Activated CD4-positive, CD25-positive, alpha-beta regulatory T cell treated with anti-CD3 and anti-CD28 coated beads, Interleukin-2, amount 50 U/mL, for 72 hours (primary cell): ENCODE results near the gene PRDM7.
"Not testable (repeated sequence)": the region's sequence is repeated elsewhere in the genome, so short reads cannot be mapped to it uniquely, and the experiment has no call there.

Experiments used
- DNase-seq: peaks from one replicate; pipeline ENCODE4 v3.0.0; 2021

The PRDM7 gene

DNA sequence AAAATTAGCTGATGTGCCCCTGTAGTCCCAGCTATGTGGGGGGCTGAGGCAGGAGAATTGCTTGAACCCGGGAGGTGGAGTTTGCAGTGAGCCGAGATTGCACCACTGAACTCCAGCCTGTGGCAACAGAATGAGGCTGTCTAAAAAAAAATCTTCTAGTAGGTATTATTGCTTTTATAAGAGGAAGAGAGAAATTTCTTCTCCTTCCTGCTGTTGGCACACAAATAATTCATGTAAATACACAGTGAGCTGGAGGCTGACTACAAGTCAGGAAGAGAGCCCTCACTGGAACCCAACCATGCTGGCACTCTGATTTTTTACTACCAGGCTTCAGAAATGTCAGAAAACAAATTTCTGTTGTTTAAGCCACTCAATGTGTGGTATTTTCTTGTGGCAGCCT, 6.7 kb downstream of the PRDM7 start:
- DNase-seq = no peak

- DNase-seq = no peak
Observed at GRCh38 chr16:90061437-90061836, 15.7 kb downstream of the PRDM7 start.

GRCh38 chr16:90057738-90058173, 19.4 kb downstream of the PRDM7 start:
- DNase-seq = no peak

- not testable (repeated sequence) for DNase-seq
Observed at GRCh38 chr16:90056521-90056920, 20.6 kb downstream of the PRDM7 start.

DNA sequence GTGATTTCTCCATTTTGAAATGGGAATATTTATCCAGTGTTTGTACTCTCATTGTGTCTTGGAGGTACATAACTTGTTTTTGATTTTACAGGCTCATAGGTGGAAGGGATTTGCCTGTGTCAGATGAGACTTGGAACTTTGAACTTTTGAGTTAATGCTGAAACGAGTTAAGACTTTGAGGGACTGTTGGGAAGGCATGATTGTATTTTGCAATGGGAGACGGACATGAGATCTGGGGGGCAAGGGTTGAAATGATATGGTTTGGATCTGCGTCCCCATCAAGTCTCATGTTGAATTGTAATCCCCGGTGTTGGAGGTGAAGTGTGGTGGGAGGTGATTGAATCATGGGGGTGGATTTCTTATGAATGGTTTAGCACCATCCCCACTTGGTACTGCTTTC, 21.8 kb downstream of the PRDM7 start:
- no peak for DNase-seq

DNA sequence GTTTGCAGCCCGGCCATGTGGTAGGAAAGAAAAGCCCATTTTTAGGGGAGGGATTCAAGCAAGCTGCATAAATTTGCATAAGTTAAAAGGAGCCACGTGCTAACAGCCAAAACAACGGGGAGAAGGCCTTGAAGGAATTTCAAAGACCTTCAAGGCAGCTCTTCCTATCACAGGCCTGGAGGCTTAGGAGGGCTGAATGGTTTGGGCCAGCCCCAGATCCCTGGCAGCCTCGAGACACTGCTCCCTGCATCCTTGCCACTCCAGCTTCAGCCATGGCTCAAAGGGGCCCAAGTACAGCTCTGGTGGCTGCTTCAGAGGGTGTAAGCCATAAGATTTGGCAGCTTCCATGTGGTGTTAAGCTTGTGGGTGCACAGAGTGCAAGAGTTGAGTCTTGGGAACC, 22.6 kb downstream of the PRDM7 start:
- no peak for DNase-seq

GRCh38 chr16:90053902-90054500, 23.1 kb downstream of the PRDM7 start:
- DNase-seq = no peak

DNA sequence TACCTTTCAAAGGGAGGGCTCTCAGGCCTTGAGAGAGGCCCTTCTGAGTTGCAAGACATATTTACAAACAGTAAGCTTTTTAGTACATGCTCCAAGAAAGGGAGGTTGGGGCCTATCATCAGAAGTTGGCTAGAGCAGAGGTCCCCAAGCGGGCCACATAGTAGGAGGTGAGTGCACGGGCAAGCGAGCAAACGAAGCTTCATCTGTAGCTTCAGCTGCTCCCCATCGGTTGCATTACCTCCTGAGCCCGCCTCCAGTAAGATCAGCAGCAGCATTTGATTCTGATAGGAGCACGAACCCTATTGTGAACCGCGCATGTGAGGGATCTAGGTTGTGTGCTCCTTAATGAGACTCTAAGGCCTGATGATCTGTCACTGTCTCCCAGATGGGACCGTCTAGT, 26.2 kb downstream of the PRDM7 start:
- no peak for DNase-seq

DNA sequence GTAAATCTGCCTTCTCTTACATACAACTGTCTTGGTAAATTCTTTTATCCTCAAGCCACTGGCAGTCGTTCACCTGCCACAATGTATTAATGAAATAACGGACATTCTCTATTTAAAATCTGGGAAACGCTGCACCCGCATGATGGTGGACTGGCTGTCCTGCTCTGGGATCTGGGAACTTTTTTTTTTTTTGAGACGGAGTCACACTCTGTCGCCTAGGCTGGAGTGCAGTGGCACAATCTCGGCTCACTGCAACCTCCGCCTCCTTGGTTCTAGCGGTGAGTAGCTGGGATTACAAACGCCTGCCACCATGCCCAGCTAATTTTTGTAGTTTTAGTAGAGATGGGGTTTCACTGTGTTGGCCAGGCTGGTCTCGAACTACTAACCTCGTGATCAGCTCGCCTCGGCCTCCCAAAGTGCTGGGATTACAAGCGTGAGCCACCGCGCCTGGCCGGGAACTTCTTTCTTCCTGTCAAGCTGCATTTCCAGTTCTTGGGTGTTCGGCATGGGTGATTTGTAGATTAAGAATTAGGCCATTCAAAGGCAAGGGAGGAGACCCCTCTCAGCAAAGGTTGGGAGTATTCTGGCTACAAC, 28.3 kb downstream of the PRDM7 start:
- no peak for DNase-seq

DNA sequence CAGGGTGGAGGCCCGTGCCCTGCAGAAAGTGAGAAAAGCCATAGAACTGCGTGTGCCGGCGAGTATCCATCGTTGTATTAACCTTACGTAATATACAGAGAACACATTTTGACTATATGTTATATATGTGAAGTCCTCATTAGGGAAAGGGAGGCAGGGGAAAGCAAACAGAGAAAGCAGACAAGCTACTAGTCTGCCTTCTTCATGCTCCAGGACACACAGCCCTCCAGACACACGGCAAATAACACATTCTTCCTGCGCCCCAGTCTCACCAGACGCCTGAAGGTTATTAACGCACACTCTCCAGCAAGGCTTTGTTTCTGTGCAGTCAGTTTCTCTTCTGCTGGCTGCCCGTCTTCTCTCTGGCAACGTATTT, 28.8 kb downstream of the PRDM7 start:
- DNase-seq = no peak

DNA sequence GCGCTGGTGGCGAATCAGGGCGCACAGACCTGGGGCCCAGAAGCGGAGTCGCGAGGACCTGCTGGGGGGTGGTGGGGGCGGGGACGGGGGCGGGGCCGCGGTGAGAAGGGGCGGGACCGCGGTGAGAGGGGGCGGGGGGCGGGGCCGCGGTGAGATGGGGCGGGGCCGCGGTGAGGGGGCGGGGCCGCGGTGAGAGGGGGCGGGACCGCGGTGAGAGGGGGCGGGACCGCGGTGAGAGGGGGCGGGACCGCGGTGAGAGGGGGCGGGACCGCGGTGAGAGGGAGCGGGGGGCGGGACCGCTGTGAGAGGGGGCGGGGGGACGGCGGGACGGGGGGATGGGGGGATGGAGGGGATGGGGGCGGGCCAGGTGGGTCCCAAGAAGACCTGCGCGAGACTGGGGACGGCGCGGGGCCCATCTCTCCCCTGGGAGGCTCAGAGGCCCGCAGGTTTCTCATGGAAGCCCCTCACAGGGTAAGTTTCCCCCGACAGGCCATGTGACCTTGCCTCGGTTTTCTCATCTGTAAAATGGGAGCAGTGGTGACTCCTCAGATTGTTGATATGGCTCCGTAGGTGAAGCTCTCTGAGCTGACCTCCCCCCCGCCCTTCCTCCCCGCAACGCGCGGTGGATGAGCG, 29.3 kb downstream of the PRDM7 start:
- DNase-seq = no peak

DNA sequence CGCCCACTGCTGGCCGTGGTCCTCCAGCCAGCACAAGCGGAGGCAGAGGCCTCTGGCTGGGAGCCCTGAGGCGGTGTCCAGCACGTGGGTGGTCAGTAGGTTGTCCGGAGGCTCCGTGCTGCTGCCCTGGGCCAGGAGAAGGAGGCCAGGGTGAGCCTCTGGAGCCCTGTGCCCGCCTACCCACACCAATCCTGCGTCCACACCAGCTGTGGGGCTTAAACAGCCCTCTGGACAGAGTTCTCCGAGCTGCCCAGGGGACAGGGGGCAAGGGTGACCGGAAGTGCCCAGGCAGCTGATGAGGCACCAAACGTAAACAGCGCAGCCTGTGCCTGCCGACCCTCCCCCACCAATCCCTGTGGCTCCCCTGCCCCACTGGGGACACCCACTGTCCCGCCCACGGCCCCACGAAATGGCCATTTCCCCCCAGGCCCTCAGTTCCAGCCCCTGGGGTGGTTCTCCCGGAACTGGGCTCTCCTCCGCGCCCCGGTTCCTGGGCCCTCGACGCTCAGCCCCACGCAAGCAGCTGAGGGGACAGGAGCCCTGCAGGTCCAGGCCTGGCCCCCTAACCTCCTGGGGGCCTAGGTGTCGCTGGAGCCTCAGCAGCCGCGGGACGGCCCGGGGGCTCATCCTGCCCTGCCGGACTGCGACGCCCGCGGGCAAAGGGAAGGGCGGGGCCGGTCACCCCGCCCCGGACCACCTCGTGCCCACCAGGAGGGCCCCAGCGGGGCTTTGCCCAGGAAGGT, 30.0 kb downstream of the PRDM7 start:
- no peak for DNase-seq

- DNase-seq = no peak
Observed at GRCh38 chr16:90046122-90046970, 30.8 kb downstream of the PRDM7 start.

DNA sequence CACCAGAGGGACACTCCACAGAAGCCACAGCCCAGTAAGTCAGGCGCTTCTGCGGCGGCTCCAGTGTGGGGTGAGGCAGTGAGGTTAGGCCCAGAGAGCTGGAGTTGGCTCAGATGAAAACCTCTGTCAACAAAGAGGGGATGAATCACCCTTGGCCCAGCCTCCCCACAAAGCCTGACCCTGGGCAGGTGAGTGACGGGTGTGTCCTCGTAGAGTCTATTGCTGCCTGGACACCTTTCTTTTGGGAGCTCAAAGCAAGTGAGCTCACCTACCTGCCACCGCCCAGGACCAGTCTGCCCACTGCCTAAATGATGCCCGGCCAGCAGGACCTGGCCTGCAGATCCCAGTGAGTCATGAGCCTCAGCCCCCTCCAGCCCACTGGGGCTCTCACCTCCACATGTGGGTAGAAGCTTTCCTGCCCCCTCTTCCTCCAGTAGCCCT, 33.0 kb downstream of the PRDM7 start:
- DNase-seq = no peak

- no peak for DNase-seq
Observed at GRCh38 chr16:90043526-90043925, 33.6 kb downstream of the PRDM7 start.

DNA sequence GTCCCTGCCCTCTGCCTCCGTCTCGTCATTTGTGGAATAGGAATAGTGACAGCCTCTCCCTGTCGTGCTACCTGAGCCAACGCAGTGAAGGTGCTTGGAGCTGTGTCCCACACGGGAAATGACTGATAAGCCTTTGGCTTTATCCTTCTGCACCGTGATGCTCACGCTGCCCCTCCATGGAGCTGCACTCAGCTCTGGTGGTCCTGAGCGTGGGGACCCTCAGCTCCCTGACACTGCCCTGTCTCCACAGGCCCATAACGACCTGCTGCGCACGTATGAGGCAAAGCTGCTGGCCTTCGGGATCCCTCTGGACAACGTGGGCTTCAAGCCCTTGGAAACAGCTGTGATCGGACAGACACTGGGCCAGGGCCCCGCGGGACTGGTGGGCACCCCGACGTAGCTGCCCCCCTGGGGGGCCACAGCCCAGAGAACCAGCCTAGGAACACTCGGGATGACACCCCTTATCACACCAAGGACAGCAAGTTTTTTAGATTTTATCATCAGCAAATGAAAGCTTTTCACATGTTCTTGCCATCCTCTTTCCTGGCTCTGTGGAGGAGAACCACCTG, 34.1 kb downstream of the PRDM7 start:
- no peak for DNase-seq

- no peak for DNase-seq
Observed at GRCh38 chr16:90041896-90042473, 35.1 kb downstream of the PRDM7 start.

DNA sequence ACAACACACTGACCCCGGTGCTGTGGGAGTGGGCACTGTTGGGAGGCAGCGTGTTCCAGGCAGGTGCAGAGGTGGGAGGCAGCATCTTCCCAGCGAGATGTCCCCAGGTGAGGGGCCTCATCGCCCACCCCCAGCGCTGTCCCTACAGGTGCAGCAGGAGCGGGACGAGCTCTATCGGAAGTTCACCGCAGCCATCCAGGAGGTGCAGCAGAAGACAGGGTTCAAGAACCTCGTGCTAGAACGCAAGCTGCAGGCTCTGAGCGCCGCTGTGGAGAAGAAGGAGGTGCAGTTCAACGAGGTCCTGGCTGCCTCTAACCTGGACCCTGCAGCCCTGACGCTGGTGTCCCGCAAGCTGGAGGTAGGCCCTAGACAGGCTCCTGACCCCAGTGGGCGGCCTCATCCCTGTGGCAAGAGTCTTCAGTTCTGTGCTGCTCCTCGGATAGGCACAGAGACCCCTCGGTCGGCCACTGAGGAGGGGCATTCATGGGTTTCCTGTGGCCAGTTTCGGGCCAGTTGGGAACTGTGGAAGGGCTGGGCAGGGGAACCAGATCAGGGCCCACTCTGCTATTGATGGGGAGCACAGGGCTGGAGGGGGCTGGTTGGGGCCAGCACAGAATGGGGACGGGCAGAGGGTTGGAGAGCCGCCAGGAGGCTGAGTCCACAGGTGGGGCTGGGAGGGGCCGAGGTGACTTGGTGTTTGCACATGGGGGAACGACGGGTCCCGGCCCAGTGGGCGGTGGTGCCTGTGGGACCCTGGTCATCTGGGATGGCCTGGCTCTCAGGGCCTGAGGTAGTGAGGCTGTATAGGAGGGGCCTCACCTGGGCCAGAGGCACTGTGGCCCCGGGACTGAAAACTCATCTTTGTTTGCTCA, 36.7 kb downstream of the PRDM7 start:
- no peak for DNase-seq

DNA sequence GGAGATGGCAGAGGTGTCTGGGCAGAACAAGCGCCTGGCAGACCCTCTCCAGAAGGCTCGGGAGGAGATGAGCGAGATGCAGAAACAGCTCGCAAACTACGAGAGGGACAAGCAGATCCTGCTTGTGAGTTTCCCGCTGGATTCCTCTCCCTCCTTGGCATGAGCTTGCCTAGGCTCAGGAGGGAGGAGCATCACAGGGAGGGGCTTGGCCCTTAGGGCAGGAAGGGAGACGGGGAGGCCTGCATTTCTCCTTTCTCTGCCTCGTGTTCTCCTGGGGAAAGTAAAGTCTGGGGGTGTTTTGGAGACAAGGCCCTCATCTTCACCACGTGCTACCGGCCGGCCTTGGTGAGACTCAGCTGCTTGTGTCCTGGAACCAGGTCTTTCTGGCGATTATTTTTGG, 39.9 kb downstream of the PRDM7 start:
- no peak for DNase-seq

GRCh38 chr16:90035902-90036301, 41.2 kb downstream of the PRDM7 start:
- no peak for DNase-seq

DNA sequence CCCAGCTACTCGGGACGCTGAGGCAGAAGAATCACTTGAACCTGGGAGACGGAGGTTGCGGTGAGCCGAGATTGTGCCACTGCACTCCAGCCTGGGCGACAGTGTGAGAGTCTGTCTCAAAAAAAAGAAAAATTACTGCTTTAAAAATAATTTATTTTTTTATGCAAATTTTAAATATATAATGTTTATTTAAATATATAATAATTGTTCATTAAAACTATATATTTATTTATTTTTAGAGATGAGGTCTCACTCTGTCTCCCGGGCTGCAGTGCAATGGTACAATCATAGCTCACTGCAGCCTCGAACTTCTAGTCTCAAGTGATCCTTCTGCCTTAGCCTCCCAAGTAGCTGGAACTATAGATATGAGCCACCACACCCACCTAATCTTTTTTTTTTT, 42.6 kb downstream of the PRDM7 start:
- DNase-seq = no peak
